Endothelial cell of umbilical vein (primary cell): Measurements from ENCODE around the gene AOC2. TPM values are rescaled to one million over a fixed set of nuclear protein-coding genes. Genes with fewer than 3 reads are reported as not detected.

Source experiments
- BruUV-seq: library from RNA; stranded (reverse); fragments of 400-500 nt; replicated peaks from 2 replicates; lab custom pipeline; 2021; lab: Mats Ljungman, UMichigan
- CTCF ChIA-PET: fragments of 300-600, 350-600 bp; sonication (Branson Sonifier 250); formaldehyde crosslinking; loops from one replicate; lab custom pipeline; 2021; ENCODE audit warnings: antibody characterized with exemption, inconsistent platforms; lab: Charles Lee
- POLR2A ChIA-PET: fragments of 300-600, 350-600 bp; sonication (Branson Sonifier 250); formaldehyde crosslinking; loops from one replicate; lab custom pipeline; 2021; ENCODE audit warnings: antibody characterized with exemption, inconsistent platforms; lab: Charles Lee
- DNase-seq: peaks from one replicate; pipeline ENCODE4 v3.0.0-alpha.2; 2011; ENCODE audit warnings: low read depth, low spot score
- FAIRE-seq: peaks from 2 replicates; lab custom pipeline; 2011; peaks lifted over from hg19 to GRCh38; lab: Jason Lieb, UNC
- H2AFZ ChIP-seq: 2 replicates; pipeline ENCODE4 v1.6.0; 2012; ENCODE audit warnings: low read depth, low read length, control low read depth, inconsistent platforms
- H3K27ac ChIP-seq: 2 replicates; pipeline ENCODE4 v1.5.1; 2011; ENCODE audit warnings: low read depth, mild to moderate bottlenecking, control low read depth, low read length, moderate library complexity; ENCODE audit not compliant: insufficient read depth
- H3K27me3 ChIP-seq, 2 experiments: 2 replicates each; pipeline versions ENCODE4 v1.6.0 to v1.6.1; 2011; ENCODE audit warnings: low read length in 2 of 2, mixed read lengths in 1 of 2; ENCODE audit not compliant: control insufficient read depth in 2 of 2, insufficient read depth in 2 of 2
- H3K36me3 ChIP-seq, 2 experiments: 2 replicates in 1 of 2; 3 replicates in 1 of 2; pipeline ENCODE4 v1.5.1; 2011; ENCODE audit warnings: low read length in 2 of 2, mild to moderate bottlenecking in 1 of 2, moderate library complexity in 1 of 2; ENCODE audit not compliant: control insufficient read depth in 2 of 2, insufficient read depth in 2 of 2; ENCODE audit errors: extremely low read depth in 1 of 2
- H3K4me1 ChIP-seq: 3 replicates; pipeline ENCODE4 v1.5.1; 2011; ENCODE audit warnings: mild to moderate bottlenecking, low read length; ENCODE audit not compliant: control insufficient read depth, insufficient read depth; ENCODE audit errors: extremely low read depth
- H3K4me2 ChIP-seq: 2 replicates; pipeline ENCODE4 v1.6.1; 2011; ENCODE audit warnings: low read length, control low read depth, mixed read lengths; ENCODE audit not compliant: insufficient read depth
- H3K4me3 ChIP-seq, 3 experiments: fragments of 200-600 bp in 1 of 3; sonication (generic), shearing (Covaris generic) in 1 of 3; replicated peaks in 1 of 3; 2 replicates each; pipeline ENCODE4 v1.5.1; 2011 to 2016; ENCODE audit warnings: control low read depth in 3 of 3, low read length in 3 of 3, mild to moderate bottlenecking in 2 of 3, inconsistent platforms in 1 of 3, low read depth in 1 of 3, moderate library complexity in 1 of 3; ENCODE audit not compliant: insufficient read depth in 1 of 3
- H3K79me2 ChIP-seq: 2 replicates; pipeline ENCODE4 v1.6.0; 2012; ENCODE audit warnings: low read length, inconsistent platforms; ENCODE audit not compliant: control insufficient read depth, insufficient read depth
- H3K9ac ChIP-seq: replicated peaks from 2 replicates; pipeline ENCODE3; 2011; ENCODE audit warnings: low read length, control low read depth; ENCODE audit not compliant: insufficient read depth; ENCODE audit errors: extremely low read depth
- H3K9me1 ChIP-seq: replicated peaks from 3 replicates; pipeline ENCODE4 v1.6.0; 2011; ENCODE audit warnings: mild to moderate bottlenecking, low read length; ENCODE audit not compliant: control insufficient read depth, insufficient read depth; ENCODE audit errors: extremely low read depth
- H3K9me3 ChIP-seq: replicated peaks from 2 replicates; pipeline ENCODE4 v1.5.1; 2012; ENCODE audit warnings: low read length, inconsistent platforms; ENCODE audit not compliant: control insufficient read depth, insufficient read depth
- H4K20me1 ChIP-seq: replicated peaks from 2 replicates; pipeline ENCODE3; 2011; ENCODE audit warnings: mild to moderate bottlenecking, low read length; ENCODE audit not compliant: control insufficient read depth, insufficient read depth; ENCODE audit errors: extremely low read depth
- CTCF ChIP-seq, 2 donors: IDR thresholded peaks; 1 replicate in 1 of 2; 2 replicates in 1 of 2; pipeline ENCODE4 v1.5.1; 2011; ENCODE audit warnings: low read length in 2 of 2, mild to moderate bottlenecking in 2 of 2, moderate library complexity in 2 of 2, control low read depth in 1 of 2, inconsistent platforms in 1 of 2, low read depth in 1 of 2; ENCODE audit not compliant: insufficient read depth in 1 of 2; ENCODE audit errors: extremely low read depth in 1 of 2
- EZH2 ChIP-seq: IDR thresholded peaks from 2 replicates; pipeline ENCODE4 v1.6.1; 2012; ENCODE audit warnings: borderline replicate concordance, low read depth, mild to moderate bottlenecking, moderate library complexity, low read length, inconsistent platforms; ENCODE audit not compliant: severe bottlenecking
- FOS ChIP-seq: IDR thresholded peaks from 2 replicates; pipeline ENCODE4 v1.6.1; 2011; ENCODE audit warnings: mild to moderate bottlenecking, low read length, moderate library complexity, borderline replicate concordance; ENCODE audit not compliant: insufficient read depth
- GATA2 ChIP-seq: IDR thresholded peaks from 2 replicates; pipeline ENCODE4 v1.7.0; 2011; ENCODE audit warnings: low read depth, mild to moderate bottlenecking, moderate library complexity, mixed read lengths, low read length; ENCODE audit not compliant: insufficient read length, insufficient read depth
- JUN ChIP-seq: IDR thresholded peaks from 2 replicates; pipeline ENCODE4 v1.6.1; 2011; ENCODE audit warnings: borderline replicate concordance, low read depth; ENCODE audit not compliant: insufficient read length, insufficient read depth
- MAX ChIP-seq: IDR thresholded peaks from 2 replicates; pipeline ENCODE4 v1.6.1; 2011; ENCODE audit not compliant: insufficient read depth, insufficient read length
- MYC ChIP-seq: IDR thresholded peaks from one replicate; pipeline ENCODE4 v1.6.1; 2011; ENCODE audit warnings: mild to moderate bottlenecking, low read depth, low read length
- POLR2A ChIP-seq: IDR thresholded peaks from 2 replicates; pipeline ENCODE4 v1.6.1; 2012; ENCODE audit warnings: low read depth, mild to moderate bottlenecking, control low read depth, low read length
- POLR2AphosphoS5 ChIP-seq: IDR thresholded peaks from 2 replicates; pipeline ENCODE4 v1.6.1; 2012; ENCODE audit warnings: low read depth, mild to moderate bottlenecking, control low read depth, low read length, moderate library complexity; ENCODE audit not compliant: insufficient read depth
- dilution Hi-C: fragments of 300-500 bp; cut with MboI; formaldehyde crosslinking; loops from one replicate; pipeline ENCODE4 v1.15.0; 2019; ENCODE audit warnings: low sequenced_read_pairs; ENCODE audit not compliant: extremely low pct_ligation_motif_present
- intact Hi-C: fragments of 100-400 bp; cut with micrococcal nuclease; formaldehyde crosslinking; loops from one replicate; pipeline ENCODE4 v1.10.0; 2022
- polyA plus RNA-seq, 4 experiments: library from polyadenylated mRNA; depleted of rRNA in 3 of 4; stranded (reverse) in 3 of 4; unstranded in 1 of 4; fragments of >200 nt; gene quantifications; 2 replicates each; pipeline versions ENCODE4 v1.2.1 to v1.2.3, GENCODE V29; 2011 to 2012; ENCODE audit warnings: missing spikeins in 1 of 4
- total RNA-seq: library from RNA; stranded (reverse); gene quantifications from 2 replicates; pipeline ENCODE4 v1.2.3, GENCODE V29; 2021

Gene AOC2
- total and polyA plus RNA-seq, 2 donors (not counting 3 experiments of a cell fraction or from before 2014, with no cell fraction given): 0.62 to 1.9 TPM

GRCh38 chr17:42868338-42868737, 24.0 kb downstream of the AOC2 start:
- dilution Hi-C loops (no loop called here), intact Hi-C loops (no loop called here)
- Histone ChIP-seq H3K9me1 (no peaks in the 10 kb centered on the region), H3K27ac (no peak overlapping the region), H3K27me3 (peaks cover 0 to 4% of the 10 kb centered on the region in 2 experiments), H3K4me3 (no peak overlapping the region), H3K4me1 (no peaks in the 10 kb centered on the region), H2AFZ (no peak overlapping the region), H4K20me1 (no peaks in the 10 kb centered on the region), H3K4me2 (no peak overlapping the region), H3K79me2 (no peaks in the 10 kb centered on the region), H3K36me3 (no peaks in the 10 kb centered on the region), H3K9ac (no peak overlapping the region), H3K9me3 (no peaks in the 10 kb centered on the region)
- ChIA-PET POLR2A (no interaction called here), CTCF (interaction anchor here (1.0 kb wide), 2 partner anchors 16 to 17 kb away, joined by 3 read pairs; no protein-coding TSS in a partner anchor)
- FAIRE-seq (no peak), DNase-seq (no peak)
- TF ChIP-seq MYC: no peak
- TF ChIP-seq FOS: no peak
- no peak for TF ChIP-seq GATA2
- no peak for TF ChIP-seq EZH2
- TF ChIP-seq POLR2AphosphoS5: no peak
- no peak for TF ChIP-seq POLR2A
- TF ChIP-seq CTCF (IDR thresholded peaks at IDR 0.05; ENCODE audit: extremely low read depth in 1 of 2, insufficient read depth in 1 of 2, low read depth in 1 of 2, low read length in 2 of 2): no peak
- no peak for TF ChIP-seq JUN
- no peak for TF ChIP-seq MAX
- BruUV-seq: no TSS peak
